Lower leg skin (tissue), 3 donors: ENCODE measurements around the gene DBNL.
"Not testable (repeated sequence)": the region's sequence is repeated elsewhere in the genome, so short reads cannot be mapped to it uniquely, and the experiment has no call there.

Experiments used
- CTCF ChIP-seq, 3 donors: fragments of 450-650 bp; IDR thresholded peaks; one replicate each; pipeline ENCODE4 v1.5.1; 2016; ENCODE audit warnings: antibody characterized with exemption in 3 of 3, mild to moderate bottlenecking in 3 of 3, moderate library complexity in 2 of 3
- POLR2A ChIP-seq, 2 donors: fragments of 450-650 bp; IDR thresholded peaks; one replicate each; pipeline ENCODE4 v1.6.1; 2016 to 2017; ENCODE audit warnings: antibody characterized with exemption in 2 of 2, mild to moderate bottlenecking in 1 of 2, moderate library complexity in 1 of 2

- not testable (repeated sequence) for TF ChIP-seq CTCF, POLR2A (IDR thresholded peaks at IDR 0.05)
These were observed 5.9 kb upstream of the DBNL start for GRCh38 chr7:44038553-44038952.
